OCI-LY7 (cell line): ENCODE results near the gene VPREB3. TPM values are rescaled to one million over a fixed set of nuclear protein-coding genes. Genes with fewer than 3 reads are reported as not detected.

Experiments
- BruUV-seq: library from RNA; stranded (reverse); fragments of 400-500 nt; replicated peaks from 2 replicates; lab custom pipeline; 2021; lab: Mats Ljungman, UMichigan
- CTCF ChIA-PET: fragments of 300-600 bp; sonication (Branson Sonifier 250); formaldehyde crosslinking; loops from one replicate; lab custom pipeline; 2022; ENCODE audit warnings: antibody characterized with exemption; ENCODE audit not compliant: unreplicated experiment; lab: Charles Lee
- POLR2A ChIA-PET: fragments of 300-600 bp; sonication (Branson Sonifier 250); formaldehyde crosslinking; loops from one replicate; lab custom pipeline; 2022; ENCODE audit warnings: antibody characterized with exemption; lab: Charles Lee
- DNase-seq: peaks from one replicate; pipeline ENCODE4 v3.0.0-alpha.2; 2015; ENCODE audit warnings: low spot score
- H2AFZ ChIP-seq: fragments of 200-600 bp; sonication (generic), shearing (Covaris generic); 2 replicates; pipeline ENCODE4 v1.6.1; 2014; ENCODE audit warnings: mild to moderate bottlenecking, antibody characterized with exemption, low read length, moderate library complexity
- H3K27ac ChIP-seq: fragments of 200-600 bp; sonication (generic); 2 replicates; pipeline ENCODE4 v1.5.1; 2014; ENCODE audit warnings: mixed run types, low read depth, mild to moderate bottlenecking, moderate library complexity, low read length, inconsistent platforms; ENCODE audit not compliant: poor library complexity, severe bottlenecking
- H3K36me3 ChIP-seq: fragments of 200-600 bp; sonication (generic); 2 replicates; pipeline ENCODE4 v1.6.1; 2014; ENCODE audit warnings: mild to moderate bottlenecking, antibody characterized with exemption, low read length, moderate library complexity, mixed read lengths; ENCODE audit not compliant: insufficient read depth
- H3K4me1 ChIP-seq: fragments of 200-600 bp; sonication (generic); 2 replicates; pipeline ENCODE4 v1.5.1; 2014; ENCODE audit warnings: mild to moderate bottlenecking, low read length; ENCODE audit not compliant: insufficient read depth, poor library complexity, severe bottlenecking
- H3K4me2 ChIP-seq: fragments of 200-600 bp; sonication (generic); 2 replicates; pipeline ENCODE4 v1.6.1; 2014; ENCODE audit warnings: mild to moderate bottlenecking, low read length
- H3K4me3 ChIP-seq: fragments of 200-600 bp; sonication (generic); 2 replicates; pipeline ENCODE4 v1.5.1; 2014; ENCODE audit warnings: mild to moderate bottlenecking, low read depth, low read length; ENCODE audit not compliant: poor library complexity, severe bottlenecking
- H3K79me2 ChIP-seq: fragments of 200-600 bp; sonication (generic); 2 replicates; pipeline ENCODE4 v1.6.1; 2016; ENCODE audit warnings: low read depth, mild to moderate bottlenecking, low read length, moderate library complexity, mixed read lengths; ENCODE audit not compliant: insufficient read depth
- H3K9me2 ChIP-seq: fragments of 200-600 bp; sonication (generic); 2 replicates; pipeline ENCODE4 v1.6.1; 2016; ENCODE audit warnings: mild to moderate bottlenecking, low read length, mixed read lengths; ENCODE audit not compliant: insufficient read depth
- H3K9me3 ChIP-seq: fragments of 200-600 bp; sonication (generic); 2 replicates; pipeline ENCODE4 v1.6.1; 2014; ENCODE audit warnings: mild to moderate bottlenecking, mixed run types, low read length, mixed read lengths
- H4K20me1 ChIP-seq: fragments of 200-600 bp; sonication (generic); 2 replicates; pipeline ENCODE4 v1.6.1; 2014; ENCODE audit warnings: mild to moderate bottlenecking, antibody characterized with exemption, low read length, moderate library complexity, mixed read lengths; ENCODE audit not compliant: insufficient read depth
- EZH2phosphoT487 ChIP-seq: fragments of 200-600 bp; sonication (generic); IDR thresholded peaks from 2 replicates; pipeline ENCODE4 v1.6.1; 2018; ENCODE audit warnings: low read depth, borderline replicate concordance, mild to moderate bottlenecking, mixed run types, antibody characterized with exemption, low read length, moderate library complexity, mixed read lengths
- intact Hi-C: fragments of 100-400 bp; cut with micrococcal nuclease; formaldehyde crosslinking; loops from one replicate; pipeline ENCODE4 v1.10.0; 2022; ENCODE audit not compliant: unreplicated experiment
- total RNA-seq, 2 experiments: library from RNA; depleted of rRNA in 1 of 2; stranded (reverse); fragments of >200 nt in 1 of 2; shearing (Covaris generic) in 1 of 2; gene quantifications; 2 replicates each; pipeline ENCODE4 v1.2.3, GENCODE V29; 2014 to 2022
- TF ChIP-seq, protein P1 (sequence below): fragments of 200-600 bp; sonication (generic); conservative IDR thresholded peaks from 2 replicates; pipeline ENCODE4 v1.5.1; 2014; ENCODE audit warnings: mild to moderate bottlenecking, antibody characterized with exemption, low read length, moderate library complexity, mixed read lengths

VPREB3 gene
- total RNA-seq, 2 experiments from 2014 or later: 241 to 312 TPM

DNA sequence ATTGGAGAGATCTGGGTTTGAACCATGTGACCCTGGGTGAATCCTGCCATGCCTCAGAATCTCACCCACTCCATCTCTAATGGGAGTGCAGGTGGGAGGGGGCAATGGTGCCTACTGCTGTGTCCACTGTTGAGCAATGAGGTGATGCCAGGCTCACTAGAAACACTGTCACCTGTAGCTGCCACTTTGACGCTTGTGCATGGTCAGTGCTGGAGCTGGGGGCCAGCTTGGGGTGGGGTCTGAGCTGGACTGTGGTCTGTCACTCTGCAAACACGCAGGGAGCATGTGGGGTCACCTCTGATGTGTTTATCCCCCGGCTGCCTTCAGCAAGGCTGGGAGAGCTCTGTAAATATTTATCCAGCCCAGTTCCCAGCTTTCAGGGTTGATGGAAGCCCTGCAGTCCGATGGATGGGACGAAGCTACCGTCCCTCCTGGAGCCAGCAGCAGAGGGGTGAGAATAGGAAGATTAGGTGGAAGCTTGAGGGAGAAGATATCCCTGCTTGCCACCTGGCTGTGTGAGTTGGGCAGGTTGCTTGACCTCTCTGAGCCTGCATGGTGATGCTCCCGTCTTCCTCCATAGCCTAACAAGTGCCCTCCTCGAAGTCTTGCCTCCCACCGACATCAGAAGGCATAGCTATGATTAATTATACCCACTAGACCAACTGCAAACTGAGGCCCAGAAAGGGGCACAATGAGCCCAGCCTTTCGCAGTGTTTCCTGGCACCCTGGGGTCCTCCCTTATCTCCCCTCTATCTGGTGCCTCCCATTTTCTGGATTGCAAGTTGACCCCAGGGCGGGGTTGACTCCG is 20.1 kb upstream of the VPREB3 start:
- Histone ChIP-seq H3K79me2 (no peaks in the 10 kb centered on the region), H3K27ac (no peak overlapping the region), H4K20me1 (no peaks in the 10 kb centered on the region), H3K4me3 (no peak overlapping the region), H3K36me3 (no peaks in the 10 kb centered on the region), H3K4me1 (peaks cover 45% of the 10 kb centered on the region), H3K9me3 (no peaks in the 10 kb centered on the region), H3K4me2 (0 out of 2 replicates have a peak overlapping the region, but pooled peaks have one; percentile 94), H2AFZ (no peak overlapping the region), H3K9me2 (no peaks in the 10 kb centered on the region)
- POLR2A ChIA-PET: interaction anchor here (1.1 kb wide), 1 partner anchor 13 kb away, joined by 3 read pairs; the partner anchor contains the start of gene SMARCB1
- TF ChIP-seq, protein P1, sequence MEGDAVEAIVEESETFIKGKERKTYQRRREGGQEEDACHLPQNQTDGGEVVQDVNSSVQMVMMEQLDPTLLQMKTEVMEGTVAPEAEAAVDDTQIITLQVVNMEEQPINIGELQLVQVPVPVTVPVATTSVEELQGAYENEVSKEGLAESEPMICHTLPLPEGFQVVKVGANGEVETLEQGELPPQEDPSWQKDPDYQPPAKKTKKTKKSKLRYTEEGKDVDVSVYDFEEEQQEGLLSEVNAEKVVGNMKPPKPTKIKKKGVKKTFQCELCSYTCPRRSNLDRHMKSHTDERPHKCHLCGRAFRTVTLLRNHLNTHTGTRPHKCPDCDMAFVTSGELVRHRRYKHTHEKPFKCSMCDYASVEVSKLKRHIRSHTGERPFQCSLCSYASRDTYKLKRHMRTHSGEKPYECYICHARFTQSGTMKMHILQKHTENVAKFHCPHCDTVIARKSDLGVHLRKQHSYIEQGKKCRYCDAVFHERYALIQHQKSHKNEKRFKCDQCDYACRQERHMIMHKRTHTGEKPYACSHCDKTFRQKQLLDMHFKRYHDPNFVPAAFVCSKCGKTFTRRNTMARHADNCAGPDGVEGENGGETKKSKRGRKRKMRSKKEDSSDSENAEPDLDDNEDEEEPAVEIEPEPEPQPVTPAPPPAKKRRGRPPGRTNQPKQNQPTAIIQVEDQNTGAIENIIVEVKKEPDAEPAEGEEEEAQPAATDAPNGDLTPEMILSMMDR: no peak
- TF ChIP-seq EZH2phosphoT487: no peak
- intact Hi-C loops: no loop called here
- DNase-seq: no peak
- CTCF ChIA-PET: interaction anchor here (0.9 kb wide), 1 partner anchor 75 kb away, joined by 3 read pairs; no protein-coding TSS in a partner anchor
- BruUV-seq: no TSS peak

DNA sequence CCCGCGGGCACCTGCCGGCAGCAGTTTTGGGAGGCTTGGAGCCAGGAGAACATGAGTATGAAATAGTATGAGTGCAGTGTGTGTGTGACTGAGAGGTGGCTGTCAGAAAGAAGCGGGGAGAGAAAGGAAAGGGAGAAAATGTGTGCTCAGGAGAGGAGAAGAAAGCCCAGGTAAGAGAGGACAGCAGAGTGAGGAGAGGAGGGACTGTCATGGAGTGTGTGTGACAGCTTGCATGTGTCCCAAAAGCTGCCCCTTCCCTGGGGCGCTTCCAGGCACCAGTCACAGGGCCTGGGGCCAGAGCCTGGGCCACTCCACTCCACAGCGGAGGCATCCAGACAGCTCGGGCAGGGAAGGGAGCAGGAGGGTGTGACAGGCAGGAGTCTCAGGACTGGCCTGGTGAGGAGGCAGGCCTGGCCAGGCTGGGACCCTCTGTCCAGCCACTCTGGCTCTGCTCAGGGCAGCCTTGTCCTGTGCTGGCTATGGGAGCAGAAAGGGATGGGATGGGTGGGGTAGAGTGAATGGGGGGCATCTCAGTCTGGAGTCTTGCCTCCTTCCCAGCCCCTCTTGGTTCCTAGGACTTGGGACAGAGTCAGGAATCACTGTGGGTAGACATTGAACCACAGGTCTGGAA is 19.4 kb upstream of the VPREB3 start:
- Histone ChIP-seq H2AFZ (no peak overlapping the region), H3K9me2 (no peaks in the 10 kb centered on the region), H3K4me1 (peaks cover 53% of the 10 kb centered on the region), H4K20me1 (no peaks in the 10 kb centered on the region), H3K4me2 (peak overlapping the region; percentile 94), H3K27ac (peak overlapping the region; percentile 29), H3K36me3 (no peaks in the 10 kb centered on the region), H3K9me3 (no peaks in the 10 kb centered on the region), H3K4me3 (peak overlapping the region; percentile 68), H3K79me2 (no peaks in the 10 kb centered on the region)
- intact Hi-C loops: no loop called here
- TF ChIP-seq EZH2phosphoT487: no peak
- TF ChIP-seq, protein P1: no peak
- ChIA-PET POLR2A (no interaction called here), CTCF (interaction anchor here (1.3 kb wide), 1 partner anchor 77 kb away, joined by 4 read pairs; no protein-coding TSS in a partner anchor)
- BruUV-seq: no TSS peak
- no peak for DNase-seq
